NK-92 (cell line): ENCODE data around the gene ACKR3.

ENCODE experiments used
- DNase-seq: peaks from one replicate; lab custom pipeline; 2025; ENCODE audit not compliant: unreplicated experiment; lab: John Stamatoyannopoulos, UW

The ACKR3 gene

GRCh38 chr2:236568068-236568921 lies 1.3 kb upstream of the ACKR3 start:
- no peak for DNase-seq

DNA sequence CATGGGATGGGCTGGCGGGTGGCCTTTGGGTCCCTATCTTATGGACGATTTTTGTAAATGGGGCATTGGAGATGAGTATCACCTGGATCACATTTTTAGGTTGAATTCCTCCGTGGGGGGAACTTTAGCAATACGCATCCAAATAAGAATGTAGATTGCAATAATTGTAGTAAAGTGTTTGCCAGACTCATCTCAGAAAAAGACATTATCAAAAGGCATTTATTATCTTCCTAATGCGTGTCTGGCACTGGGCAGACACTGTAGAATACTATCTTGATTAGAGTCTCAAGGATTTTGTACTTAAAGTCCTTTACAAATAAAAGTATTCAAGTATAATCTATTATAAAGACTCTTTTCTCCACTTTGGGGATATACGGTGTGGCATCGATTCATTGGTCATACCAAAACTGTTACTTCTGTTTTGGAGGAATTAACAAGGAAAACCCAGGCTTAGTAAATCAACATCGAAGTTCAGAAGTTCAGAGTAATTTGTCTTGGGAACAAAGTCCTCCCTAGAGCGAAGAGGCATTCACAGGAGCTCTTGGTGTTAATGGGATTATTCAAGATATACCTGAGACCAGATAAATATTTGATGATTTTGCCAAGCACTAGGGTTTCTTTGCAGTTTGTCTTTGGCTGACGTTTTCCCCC lies 578 bp upstream of the ACKR3 start:
- DNase-seq, result no peak

GRCh38 chr2:236570081-236570868 lies 650 bp downstream of the ACKR3 start:
- DNase-seq, result no peak

- DNase-seq, result no peak
Observed at GRCh38 chr2:236571145-236571544, 1.5 kb downstream of the ACKR3 start.

DNA sequence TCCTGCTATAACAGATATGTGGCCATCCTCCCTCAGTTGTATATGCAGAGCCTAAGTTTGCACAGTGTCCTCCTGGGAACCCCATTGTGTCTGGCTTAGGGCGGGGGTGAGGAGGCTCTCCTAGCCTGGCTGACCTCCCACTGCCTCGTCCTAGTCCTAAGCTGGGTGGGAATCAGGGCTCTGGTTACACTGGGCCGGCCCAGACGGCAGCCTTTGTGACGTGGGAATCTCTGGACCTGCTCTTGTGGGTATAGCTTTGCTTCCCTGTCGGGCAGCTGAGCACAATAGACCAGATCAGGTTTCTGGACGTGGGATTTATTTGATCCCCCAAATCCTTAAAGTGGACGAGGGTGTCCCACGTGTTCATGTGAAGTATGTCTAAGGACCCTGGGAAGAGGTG lies 2.9 kb downstream of the ACKR3 start:
- DNase-seq, result no peak

DNA sequence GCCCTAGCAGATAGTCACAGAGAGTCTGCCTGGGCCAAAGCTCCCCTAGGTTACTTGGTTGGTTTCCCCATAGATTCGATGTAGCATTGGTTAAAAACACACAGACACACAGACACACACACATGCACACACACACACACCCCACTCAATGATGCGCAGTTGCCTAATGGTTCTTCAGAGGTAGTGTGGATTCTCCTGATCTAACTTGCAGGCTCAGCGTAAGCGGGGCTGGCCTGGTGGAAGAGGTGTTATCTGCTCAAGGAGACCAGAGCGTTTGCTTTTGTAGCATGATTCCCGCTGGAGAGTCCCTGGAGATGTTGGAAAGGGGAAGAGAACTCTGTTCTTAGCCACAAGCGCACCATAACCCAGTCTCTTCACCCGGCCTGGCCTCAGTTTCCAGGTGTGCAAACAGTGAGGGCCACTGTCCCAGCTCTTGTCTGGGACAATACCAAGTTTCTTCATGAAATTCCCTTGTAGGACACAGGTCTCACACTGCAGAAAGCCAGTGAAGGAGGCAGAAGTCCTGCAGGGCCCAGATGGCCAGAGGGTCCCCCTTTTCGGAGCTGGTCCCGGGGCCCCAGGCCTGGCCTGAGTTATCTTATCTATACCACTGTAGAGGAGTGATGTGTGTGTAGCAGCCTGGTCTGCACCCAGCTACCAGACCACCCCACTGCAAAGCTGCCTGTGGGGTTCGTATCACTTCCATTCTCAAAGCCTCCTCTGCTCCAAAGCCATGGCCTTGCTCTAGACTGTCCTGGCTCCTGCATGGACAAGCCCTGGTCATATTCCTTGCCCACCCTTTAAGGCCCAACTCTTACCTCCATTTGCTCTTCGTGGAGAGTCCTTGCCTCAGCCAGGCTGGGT lies 3.7 kb downstream of the ACKR3 start:
- no peak for DNase-seq

- no peak for DNase-seq
Observed at GRCh38 chr2:236574000-236574399, 4.4 kb downstream of the ACKR3 start.

GRCh38 chr2:236574424-236575145 lies 5.0 kb downstream of the ACKR3 start:
- no peak for DNase-seq

DNA sequence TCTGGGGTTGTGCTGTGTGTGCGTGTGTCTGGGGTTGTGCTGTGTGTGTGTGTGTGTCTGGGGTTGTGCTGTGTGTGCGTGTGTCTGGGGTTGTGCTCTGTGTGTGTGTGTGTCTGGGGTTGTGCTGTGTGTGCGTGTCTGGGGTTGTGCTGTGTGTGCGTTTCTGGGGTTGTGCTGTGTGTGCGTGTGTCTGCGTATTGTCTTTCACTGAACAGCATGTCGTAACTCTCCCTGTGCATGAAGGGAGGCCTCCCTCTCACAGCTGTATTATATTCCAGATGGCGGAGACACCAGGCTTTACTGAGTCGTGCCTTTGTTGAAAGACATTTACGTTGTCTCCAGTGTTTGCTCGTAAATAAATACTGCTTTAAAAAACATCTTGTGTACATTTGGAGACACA lies 5.9 kb downstream of the ACKR3 start:
- no peak for DNase-seq

GRCh38 chr2:236576087-236576486 lies 6.5 kb downstream of the ACKR3 start:
- DNase-seq, result no peak

GRCh38 chr2:236576953-236577352 lies 7.3 kb downstream of the ACKR3 start:
- DNase-seq, result no peak

DNA sequence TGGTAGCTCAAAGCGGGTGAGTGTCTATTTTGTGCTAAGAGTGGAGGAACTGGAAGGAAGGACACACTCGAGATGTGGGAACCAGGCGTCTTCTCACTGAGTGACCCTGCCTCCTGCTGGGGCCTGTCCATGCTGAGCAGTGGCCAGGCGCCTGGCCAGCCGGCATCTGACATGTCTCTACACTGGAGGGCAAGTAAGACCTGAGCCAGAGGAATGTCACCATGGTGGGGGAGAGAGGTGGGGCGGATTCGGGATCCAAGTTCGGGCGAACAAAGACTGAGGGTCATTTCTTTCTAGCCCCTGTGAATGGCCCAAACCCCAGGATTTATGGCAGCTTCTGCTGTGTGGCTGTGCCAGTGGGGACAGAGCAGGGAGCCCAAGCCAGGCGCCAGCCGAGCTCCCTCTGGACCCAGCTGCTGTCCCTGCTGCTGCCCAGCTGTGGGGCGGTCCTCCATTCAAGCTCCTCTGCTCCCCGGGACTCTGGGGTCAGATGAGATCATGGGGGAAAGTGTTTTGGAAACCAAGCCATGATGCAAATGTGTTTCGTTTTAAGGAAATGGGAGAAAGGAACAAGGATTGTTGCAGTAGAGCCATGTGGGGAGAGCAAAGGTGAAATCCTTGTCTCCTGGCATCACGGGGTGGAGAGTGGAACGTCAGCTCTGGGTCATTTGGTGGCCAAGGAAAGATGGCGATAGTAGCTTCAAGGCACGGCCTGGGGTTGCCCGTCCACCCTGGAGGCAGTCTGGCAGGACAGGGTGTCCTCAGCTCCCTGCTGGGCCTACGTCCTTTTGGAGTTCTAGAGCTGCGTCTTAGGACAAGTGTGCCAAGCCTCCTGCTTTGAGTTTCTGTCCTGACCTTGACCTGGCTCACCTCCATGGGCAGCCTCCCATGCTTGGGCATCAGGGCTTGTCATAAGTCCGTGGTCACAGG lies 8.1 kb downstream of the ACKR3 start:
- no peak for DNase-seq

- DNase-seq, result no peak
Observed at GRCh38 chr2:236578411-236578846, 8.8 kb downstream of the ACKR3 start.

DNA sequence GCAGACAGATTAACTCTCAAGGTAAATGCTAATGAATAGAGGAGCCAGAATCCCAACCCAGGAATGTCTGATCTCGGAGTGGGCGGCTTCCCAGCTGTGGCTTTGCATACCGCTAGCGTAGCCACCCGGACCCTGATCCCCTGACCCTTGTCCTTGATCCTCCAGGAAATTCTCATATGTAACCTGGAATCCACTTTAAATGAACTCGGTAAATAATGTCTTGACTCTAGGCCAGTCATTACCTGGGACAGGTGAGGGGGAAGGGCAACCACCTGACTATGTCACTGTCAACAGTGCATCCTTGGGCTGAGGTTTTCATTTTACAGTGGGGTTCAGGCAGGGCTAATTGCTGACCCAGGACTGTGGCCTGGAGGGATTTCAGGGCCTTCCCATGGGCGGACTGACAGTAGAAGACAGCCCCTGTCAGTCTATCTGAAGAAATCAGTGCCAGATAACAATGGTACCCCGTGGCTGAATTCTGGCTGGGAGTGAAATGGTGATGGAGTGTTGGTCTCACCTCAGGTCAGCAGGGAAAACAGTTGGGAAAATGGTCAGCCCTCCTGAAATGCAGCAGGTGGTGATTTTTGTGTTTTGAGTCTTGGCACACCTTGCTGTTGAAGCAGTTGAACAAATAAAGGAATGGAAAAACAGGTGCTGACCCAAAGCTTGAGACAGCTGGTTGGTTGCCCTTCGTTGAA lies 9.6 kb downstream of the ACKR3 start:
- no peak for DNase-seq

GRCh38 chr2:236579746-236580315 lies 10.2 kb downstream of the ACKR3 start:
- DNase-seq, result no peak

DNA sequence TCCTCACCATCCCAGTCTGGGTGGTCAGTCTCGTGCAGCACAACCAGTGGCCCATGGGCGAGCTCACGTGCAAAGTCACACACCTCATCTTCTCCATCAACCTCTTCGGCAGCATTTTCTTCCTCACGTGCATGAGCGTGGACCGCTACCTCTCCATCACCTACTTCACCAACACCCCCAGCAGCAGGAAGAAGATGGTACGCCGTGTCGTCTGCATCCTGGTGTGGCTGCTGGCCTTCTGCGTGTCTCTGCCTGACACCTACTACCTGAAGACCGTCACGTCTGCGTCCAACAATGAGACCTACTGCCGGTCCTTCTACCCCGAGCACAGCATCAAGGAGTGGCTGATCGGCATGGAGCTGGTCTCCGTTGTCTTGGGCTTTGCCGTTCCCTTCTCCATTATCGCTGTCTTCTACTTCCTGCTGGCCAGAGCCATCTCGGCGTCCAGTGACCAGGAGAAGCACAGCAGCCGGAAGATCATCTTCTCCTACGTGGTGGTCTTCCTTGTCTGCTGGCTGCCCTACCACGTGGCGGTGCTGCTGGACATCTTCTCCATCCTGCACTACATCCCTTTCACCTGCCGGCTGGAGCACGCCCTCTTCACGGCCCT lies 11.2 kb downstream of the ACKR3 start:
- no peak for DNase-seq

- DNase-seq, result no peak
Observed at GRCh38 chr2:236581546-236581945, 11.9 kb downstream of the ACKR3 start.

DNA sequence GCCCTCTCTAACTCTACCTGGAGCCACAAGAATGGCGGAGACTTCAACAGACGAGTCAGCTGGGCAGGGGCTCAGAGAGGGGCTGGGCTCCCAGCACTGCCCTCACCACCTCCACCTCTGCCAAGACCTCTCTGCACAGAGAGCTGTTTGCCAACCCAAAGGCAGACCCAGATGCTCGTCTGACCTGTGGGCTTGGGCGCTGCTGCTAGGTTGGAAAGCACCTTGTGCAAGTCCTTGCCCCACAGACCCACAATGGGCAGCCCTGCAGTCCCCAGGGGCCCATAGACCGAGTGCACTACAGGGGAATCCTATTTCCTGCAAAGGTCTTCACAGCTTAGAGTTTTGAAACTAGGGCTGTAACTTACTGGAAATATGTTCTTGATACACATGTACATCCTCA lies 13.3 kb downstream of the ACKR3 start:
- DNase-seq, result no peak
